ENCODE results near the gene MAP7D2.

- no peak for TF ChIP-seq ZNF274 (IDR thresholded peaks at IDR 0.05; ENCODE audit: low read depth, low read length)
- no peak for TF ChIP-seq SUZ12 (IDR thresholded peaks at IDR 0.05; ENCODE audit: extremely low read depth, insufficient read depth, insufficient read length)
Observed at GRCh38 chrX:20139966-20140365, 23.3 kb upstream of the MAP7D2 start.
